ENCODE results near the gene TMEM30B. TPM values are rescaled to one million over a fixed set of nuclear protein-coding genes. Genes with fewer than 3 reads are reported as not detected.

The TMEM30B gene
- total and polyA plus RNA-seq, 9 of the 15 experiments (the other 6 are each of a cell fraction or from before 2014, with no cell fraction given): 0.04 TPM; not detected in 8

GRCh38 chr14:61320806-61321384 lies 39.8 kb upstream of the TMEM30B start:
- no peak overlapping the region; the same call in 2 of the 3 replicates for H3K27ac ChIP-seq (ENCODE audit: extremely low read depth, low read depth, low read length)
- no peaks in the 10 kb centered on the region; the same call in 2 of the 3 replicates for H3K79me2 ChIP-seq (ENCODE audit: control insufficient read depth, insufficient read depth, low read length)
- no peaks in the 10 kb centered on the region for H3K27me3 ChIP-seq (ENCODE audit: control insufficient read depth in 2 of 2, insufficient read depth in 2 of 2, low read length in 2 of 2)
- no peaks in the 10 kb centered on the region for H4K20me1 ChIP-seq (replicated peaks; ENCODE audit: control insufficient read depth, insufficient read depth, low read length)
- DNase-seq (ENCODE audit: extremely low read depth in 1 of 4, low spot score in 3 of 4): no peak
- no peaks in the 10 kb centered on the region for H3K36me3 ChIP-seq (ENCODE audit: control insufficient read depth, insufficient read depth, low read length)
- TF ChIP-seq ZNF655 (CRISPR knock-in tag; IDR thresholded peaks at IDR 0.05): no peak
- TF ChIP-seq ESRRA (IDR thresholded peaks at IDR 0.05; ENCODE audit: borderline replicate concordance, low read depth): no peak
- TF ChIP-seq EP400 (IDR thresholded peaks at IDR 0.05): no peak
- TF ChIP-seq TCF3 (CRISPR knock-in tag; IDR thresholded peaks at IDR 0.05): no peak
- no peak for TF ChIP-seq FIP1L1 (IDR thresholded peaks at IDR 0.05; ENCODE audit: low read depth, low read length, poor library complexity, severe bottlenecking)
- no peak for TF ChIP-seq TEAD1 (CRISPR knock-in tag; IDR thresholded peaks at IDR 0.05)
- no peak for TF ChIP-seq ZBTB49 (CRISPR knock-in tag; IDR thresholded peaks at IDR 0.05; ENCODE audit: borderline replicate concordance)
- no peak for TF ChIP-seq OTX1 (CRISPR knock-in tag; IDR thresholded peaks at IDR 0.05)
- TF ChIP-seq ZNF592 (IDR thresholded peaks at IDR 0.05): no peak
- H3K4me1 ChIP-seq (replicated peaks in 1 of 2; ENCODE audit: control insufficient read depth in 2 of 2, insufficient read depth in 2 of 2, low read length in 2 of 2): peaks cover 0 to 19% of the 10 kb centered on the region in 2 experiments; a peak in 3 of 5 replicates
- CTCF ChIA-PET (ENCODE audit: low intra/inter-chr PET ratio): no interaction called here
- peak overlapping the region; percentile 68; the same call in 1 of the 2 replicates for H3K4me2 ChIP-seq (ENCODE audit: insufficient read depth, low read length)
- in situ Hi-C loops (cut with MboI): no loop called here
- peak overlapping the region; percentile 30 to 87; a peak in 3 of 4 replicates for H3K9ac ChIP-seq (ENCODE audit: insufficient read depth in 1 of 2, low read depth in 2 of 2, low read length in 2 of 2)
- FAIRE-seq: no peak
- H2AFZ ChIP-seq (ENCODE audit: low read depth, low read length): peak overlapping the region; percentile 67
- no peaks in the 10 kb centered on the region for H3K9me1 ChIP-seq (ENCODE audit: control insufficient read depth, insufficient read depth, low read length)
- 84% methylated on average over 4 of the region's 29 CpGs for WGBS (ENCODE audit: insufficient coverage, low coverage, missing lambda C conversion rate)
- intact Hi-C loops (cut with micrococcal nuclease): no loop called here
- H3K4me3 ChIP-seq: peak overlapping the region; percentile 49
- POLR2A ChIA-PET: no interaction called here
- ATAC-seq: no peak
- BruUV-seq (replicated peaks): no TSS peak
- no peaks in the 10 kb centered on the region for H3K9me3 ChIP-seq (replicated peaks; ENCODE audit: control insufficient read depth, insufficient read depth, low read depth, low read length)

Data from K562 (cell line).